ENCODE results near the gene GMEB2. TPM values are rescaled to one million over a fixed set of nuclear protein-coding genes. Genes with fewer than 3 reads are reported as not detected.
"Not testable (repeated sequence)": the region's sequence is repeated elsewhere in the genome, so short reads cannot be mapped to it uniquely, and the experiment has no call there.

The GMEB2 gene
- total and polyA plus RNA-seq, 10 of the 15 experiments (the other 5 are each of a cell fraction or from before 2014, with no cell fraction given): 0.08 to 15.1 (median 6.9) TPM

DNA sequence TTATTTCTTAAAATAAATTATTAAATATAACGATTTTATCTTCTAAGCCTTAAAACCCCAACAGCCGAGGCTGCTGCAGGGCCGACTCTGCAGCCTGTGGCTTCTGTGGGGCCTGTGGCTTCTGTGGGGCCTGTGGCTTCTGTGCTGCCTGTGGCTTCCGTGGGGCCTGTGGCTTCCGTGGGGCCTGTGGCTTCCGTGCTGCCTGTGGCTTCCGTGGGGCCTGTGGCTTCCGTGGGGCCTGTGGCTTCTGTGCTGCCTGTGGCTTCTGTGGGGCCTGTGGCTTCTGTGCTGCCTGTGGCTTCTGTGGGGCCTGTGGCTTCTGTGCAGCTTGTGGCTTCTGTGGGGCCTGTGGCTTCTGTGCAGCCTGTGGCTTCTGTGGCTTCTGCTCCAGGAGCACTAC, 25.2 kb downstream of the GMEB2 start:
- not testable (repeated sequence) for H2AFZ ChIP-seq (ENCODE audit: control insufficient read depth, low read depth, low read length)

DNA sequence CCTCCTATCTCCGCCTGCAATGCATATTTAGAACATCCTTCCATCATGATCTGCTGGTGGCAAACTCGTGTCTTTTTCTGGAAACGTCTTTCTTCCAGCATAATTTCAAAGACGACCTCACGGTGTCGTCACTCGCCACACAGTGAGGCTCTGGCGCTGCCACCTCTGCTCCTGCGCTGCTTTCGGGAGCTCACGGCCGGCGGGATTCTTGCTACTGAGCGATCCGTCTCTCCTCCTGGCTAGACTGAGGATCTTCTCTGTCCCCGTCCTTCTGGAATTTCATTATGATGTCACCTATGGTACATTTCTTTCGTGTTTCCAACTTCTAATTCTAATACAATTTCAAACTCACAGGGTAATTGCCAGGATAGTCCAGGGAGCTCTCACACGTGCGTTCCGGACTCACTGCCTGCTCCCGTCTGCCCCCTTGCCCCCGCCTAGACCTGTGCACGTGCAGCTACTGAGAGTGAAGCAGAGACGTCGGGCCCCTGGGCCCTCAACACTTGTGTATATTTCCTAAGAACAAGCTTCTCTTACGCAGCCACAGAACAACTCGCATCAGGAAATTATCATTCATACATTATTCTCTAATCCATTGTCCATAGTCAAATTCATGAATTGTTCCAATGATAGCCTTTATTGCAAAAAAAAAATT, 27.4 kb downstream of the GMEB2 start:
- H3K9me3 ChIP-seq (replicated peaks; ENCODE audit: control insufficient read depth, insufficient read depth, low read length): no peaks in the 10 kb centered on the region; the same call in 2 of the 3 replicates
- H3K27me3 ChIP-seq (replicated peaks in 1 of 2; ENCODE audit: control insufficient read depth in 2 of 2, insufficient read depth in 2 of 2, low read length in 1 of 2): no peaks in the 10 kb centered on the region
- H3K36me3 ChIP-seq (ENCODE audit: control insufficient read depth in 2 of 2, insufficient read depth in 2 of 2, low read length in 1 of 2): peaks cover 14 to 16% of the 10 kb centered on the region in 2 experiments
- FAIRE-seq: no peak
- in situ Hi-C loops (cut with MboI): no loop called here
- no peak overlapping the region for H3K4me3 ChIP-seq
- CTCF ChIA-PET: no interaction called here
- H3K79me2 ChIP-seq (ENCODE audit: control insufficient read depth, insufficient read depth, low read length): no peaks in the 10 kb centered on the region
- WGBS (ENCODE audit: insufficient coverage, insufficient replicate concordance, low lambda C conversion rate, missing lambda C conversion rate): 97% methylated on average over 27 of the region's 27 CpGs
- H3K4me2 ChIP-seq (ENCODE audit: control insufficient read depth, insufficient read depth): no peak overlapping the region
- H3K4me1 ChIP-seq (ENCODE audit: control insufficient read depth, insufficient read depth, low read length): no peaks in the 10 kb centered on the region
- H3K9ac ChIP-seq (ENCODE audit: control insufficient read depth, insufficient read depth, low read length): no peak overlapping the region
- no TSS peak for BruUV-seq (replicated peaks)
- TF ChIP-seq SPI1 (IDR thresholded peaks at IDR 0.05; ENCODE audit: borderline replicate concordance, insufficient read depth, low read depth, low read length): no peak
- TF ChIP-seq SUPT20H (IDR thresholded peaks at IDR 0.05; ENCODE audit: borderline replicate concordance, control insufficient read depth, low read depth, low read length): no peak
- no peak for TF ChIP-seq POLR2AphosphoS2 (IDR thresholded peaks at IDR 0.05; ENCODE audit: low read depth, low read length)
- TF ChIP-seq, protein P1, sequence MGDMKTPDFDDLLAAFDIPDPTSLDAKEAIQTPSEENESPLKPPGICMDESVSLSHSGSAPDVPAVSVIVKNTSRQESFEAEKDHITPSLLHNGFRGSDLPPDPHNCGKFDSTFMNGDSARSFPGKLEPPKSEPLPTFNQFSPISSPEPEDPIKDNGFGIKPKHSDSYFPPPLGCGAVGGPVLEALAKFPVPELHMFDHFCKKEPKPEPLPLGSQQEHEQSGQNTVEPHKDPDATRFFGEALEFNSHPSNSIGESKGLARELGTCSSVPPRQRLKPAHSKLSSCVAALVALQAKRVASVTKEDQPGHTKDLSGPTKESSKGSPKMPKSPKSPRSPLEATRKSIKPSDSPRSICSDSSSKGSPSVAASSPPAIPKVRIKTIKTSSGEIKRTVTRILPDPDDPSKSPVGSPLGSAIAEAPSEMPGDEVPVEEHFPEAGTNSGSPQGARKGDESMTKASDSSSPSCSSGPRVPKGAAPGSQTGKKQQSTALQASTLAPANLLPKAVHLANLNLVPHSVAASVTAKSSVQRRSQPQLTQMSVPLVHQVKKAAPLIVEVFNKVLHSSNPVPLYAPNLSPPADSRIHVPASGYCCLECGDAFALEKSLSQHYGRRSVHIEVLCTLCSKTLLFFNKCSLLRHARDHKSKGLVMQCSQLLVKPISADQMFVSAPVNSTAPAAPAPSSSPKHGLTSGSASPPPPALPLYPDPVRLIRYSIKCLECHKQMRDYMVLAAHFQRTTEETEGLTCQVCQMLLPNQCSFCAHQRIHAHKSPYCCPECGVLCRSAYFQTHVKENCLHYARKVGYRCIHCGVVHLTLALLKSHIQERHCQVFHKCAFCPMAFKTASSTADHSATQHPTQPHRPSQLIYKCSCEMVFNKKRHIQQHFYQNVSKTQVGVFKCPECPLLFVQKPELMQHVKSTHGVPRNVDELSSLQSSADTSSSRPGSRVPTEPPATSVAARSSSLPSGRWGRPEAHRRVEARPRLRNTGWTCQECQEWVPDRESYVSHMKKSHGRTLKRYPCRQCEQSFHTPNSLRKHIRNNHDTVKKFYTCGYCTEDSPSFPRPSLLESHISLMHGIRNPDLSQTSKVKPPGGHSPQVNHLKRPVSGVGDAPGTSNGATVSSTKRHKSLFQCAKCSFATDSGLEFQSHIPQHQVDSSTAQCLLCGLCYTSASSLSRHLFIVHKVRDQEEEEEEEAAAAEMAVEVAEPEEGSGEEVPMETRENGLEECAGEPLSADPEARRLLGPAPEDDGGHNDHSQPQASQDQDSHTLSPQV (IDR thresholded peaks at IDR 0.05): no peak
- TF ChIP-seq USF2 (IDR thresholded peaks at IDR 0.05; ENCODE audit: borderline replicate concordance, low read depth, low read length): no peak
- no peak for TF ChIP-seq CREM (IDR thresholded peaks at IDR 0.05; ENCODE audit: low read depth)
- TF ChIP-seq BCL11A (IDR thresholded peaks at IDR 0.05; ENCODE audit: low read depth, low read length): no peak
- TF ChIP-seq NFYA (IDR thresholded peaks at IDR 0.05; ENCODE audit: borderline replicate concordance, low read depth, low read length): no peak
- TF ChIP-seq TCF3 (IDR thresholded peaks at IDR 0.05; ENCODE audit: borderline replicate concordance, insufficient read depth, low read depth, low read length): no peak
- TF ChIP-seq STAT3 (IDR thresholded peaks at IDR 0.05; ENCODE audit: low read depth, low read length): no peak
- H2AFZ ChIP-seq (ENCODE audit: control insufficient read depth, low read depth, low read length): no peak overlapping the region
- RAD21 ChIA-PET (ENCODE audit: unreplicated experiment): interaction anchor here (0.5 kb wide), 1 partner anchor 35 kb away, joined by 3 read pairs; no protein-coding TSS in a partner anchor
- no peak overlapping the region for H3K27ac ChIP-seq (ENCODE audit: control insufficient read depth, insufficient read depth)
- no peak for DNase-seq (ENCODE audit: low read depth, low spot score)
- POLR2A ChIA-PET: no interaction called here
- intact Hi-C loops (cut with micrococcal nuclease; ENCODE audit: unreplicated experiment): no loop called here
- ATAC-seq: no peak
- no peaks in the 10 kb centered on the region for H4K20me1 ChIP-seq (ENCODE audit: control insufficient read depth, insufficient read depth)
- SMC1A ChIA-PET (ENCODE audit: uncharacterized antibody, unreplicated experiment): no interaction called here

More for the DNA sequence above, 25.2 kb downstream of the GMEB2 start:
- TF ChIP-seq EED (IDR thresholded peaks at IDR 0.05; ENCODE audit: low read depth) (peak; percentile 57), RUNX3 (IDR thresholded peaks at IDR 0.05; ENCODE audit: low read length) (peak; percentile 78), CBFB (IDR thresholded peaks at IDR 0.05; ENCODE audit: low read depth) (peak; percentile 84)
- H3K27ac ChIP-seq (ENCODE audit: control insufficient read depth, insufficient read depth); in situ Hi-C loops (cut with MboI); FAIRE-seq; H3K9me3 ChIP-seq (replicated peaks; ENCODE audit: control insufficient read depth, insufficient read depth, low read length); H3K4me2 ChIP-seq (ENCODE audit: control insufficient read depth, insufficient read depth); BruUV-seq (replicated peaks); H3K4me3 ChIP-seq; RAD21 ChIA-PET (ENCODE audit: unreplicated experiment); H3K27me3 ChIP-seq (replicated peaks in 1 of 2; ENCODE audit: control insufficient read depth in 2 of 2, insufficient read depth in 2 of 2, low read length in 1 of 2); H3K9ac ChIP-seq (ENCODE audit: control insufficient read depth, insufficient read depth, low read length); DNase-seq (ENCODE audit: low read depth, low spot score); intact Hi-C loops (cut with micrococcal nuclease; ENCODE audit: unreplicated experiment); H4K20me1 ChIP-seq (ENCODE audit: control insufficient read depth, insufficient read depth); H3K79me2 ChIP-seq (ENCODE audit: control insufficient read depth, insufficient read depth, low read length); ATAC-seq; POLR2A ChIA-PET; H3K4me1 ChIP-seq (ENCODE audit: control insufficient read depth, insufficient read depth, low read length): not testable (repeated sequence)
- SMC1A ChIA-PET (ENCODE audit: uncharacterized antibody, unreplicated experiment): interaction anchor here (0.9 kb wide), 2 partner anchors 15 to 23 kb away, joined by 3 read pairs; no protein-coding TSS in a partner anchor
- H3K36me3 ChIP-seq (ENCODE audit: control insufficient read depth in 2 of 2, insufficient read depth in 2 of 2, low read length in 1 of 2): peaks cover 14 to 16% of the 10 kb centered on the region in 2 experiments
- CTCF ChIA-PET: interaction anchor here (1.3 kb wide), 1 partner anchor 63 kb away, joined by 3 read pairs; no protein-coding TSS in a partner anchor
- 31% methylated on average over 8 of the region's 8 CpGs for WGBS (ENCODE audit: insufficient coverage, insufficient replicate concordance, low lambda C conversion rate, missing lambda C conversion rate)
